Measurements from ENCODE around the gene CNN1. TPM values are rescaled to one million over a fixed set of nuclear protein-coding genes. Genes with fewer than 3 reads are reported as not detected.

Gene CNN1
- total RNA-seq, 4 donors from 2014 or later = 7.7 to 72.3 (median 19.7) TPM

- TF ChIP-seq POLR2A (IDR thresholded peaks at IDR 0.05) (no peak), CTCF (IDR thresholded peaks at IDR 0.05) (no peak)
- 68 to 77% methylated on average over 6 of the region's 6 CpGs for WGBS, 2 donors
- no peak for DNase-seq (ENCODE audit: low spot score in 2 of 2)
- intact Hi-C loops (cut with DNase I; ENCODE audit: low total_unique reads) = loop anchor here (10.0 kb wide), 1 partner anchor 92 kb away; no protein-coding TSS in a partner anchor
- no peak overlapping the region for H3K4me3 ChIP-seq (ENCODE audit: low read depth, poor library complexity, severe bottlenecking)
Measured at GRCh38 chr19:11586331-11586730, 47.7 kb downstream of the CNN1 start.

- DNase-seq (ENCODE audit: low spot score in 2 of 2) = peak; percentile 65 to 93
- TF ChIP-seq POLR2A (IDR thresholded peaks at IDR 0.05) = no peak
- peak in 1 of 3 donors; percentile 87 for TF ChIP-seq CTCF (IDR thresholded peaks at IDR 0.05)
- WGBS, 2 donors = 1 to 2% methylated on average over 7 of the region's 7 CpGs
- intact Hi-C loops (cut with DNase I; ENCODE audit: low total_unique reads) = loop anchor here (10.0 kb wide), 1 partner anchor 93 kb away; no protein-coding TSS in a partner anchor
- no peak overlapping the region for H3K4me3 ChIP-seq (ENCODE audit: low read depth, poor library complexity, severe bottlenecking)
Measured at GRCh38 chr19:11587302-11587974, 48.8 kb downstream of the CNN1 start.

- TF ChIP-seq CTCF (IDR thresholded peaks at IDR 0.05) = no peak
- no peak for DNase-seq (ENCODE audit: low spot score in 2 of 2)
- intact Hi-C loops (cut with DNase I; ENCODE audit: low total_unique reads) = loop anchor here (10.0 kb wide), 1 partner anchor 93 kb away; no protein-coding TSS in a partner anchor
- no peak overlapping the region for H3K4me3 ChIP-seq (ENCODE audit: low read depth, poor library complexity, severe bottlenecking)
- WGBS, 2 donors = 60 to 64% methylated on average over 13 of the region's 13 CpGs
Measured at GRCh38 chr19:11587975-11588631, 49.5 kb downstream of the CNN1 start.

GRCh38 chr19:11594084-11594483 is 55.4 kb downstream of the CNN1 start:
- no peak overlapping the region for H3K4me3 ChIP-seq (ENCODE audit: low read depth, poor library complexity, severe bottlenecking)
- TF ChIP-seq POLR2A (IDR thresholded peaks at IDR 0.05) = no peak
- TF ChIP-seq CTCF (IDR thresholded peaks at IDR 0.05) = no peak
- intact Hi-C loops (cut with DNase I; ENCODE audit: low total_unique reads) = no loop called here
- 85 to 88% methylated on average over 4 of the region's 4 CpGs for WGBS, 2 donors
- no peak for DNase-seq (ENCODE audit: low spot score in 2 of 2)

- H3K4me3 ChIP-seq (ENCODE audit: low read depth, poor library complexity, severe bottlenecking) = no peak overlapping the region
- intact Hi-C loops (cut with DNase I; ENCODE audit: low total_unique reads) = no loop called here
- TF ChIP-seq CTCF (IDR thresholded peaks at IDR 0.05) = no peak
- no peak for TF ChIP-seq POLR2A (IDR thresholded peaks at IDR 0.05)
- no peak for DNase-seq (ENCODE audit: low spot score in 2 of 2)
- WGBS, 2 donors = 85 to 88% methylated on average over 10 of the region's 10 CpGs
Measured at GRCh38 chr19:11596156-11596555, 57.5 kb downstream of the CNN1 start.
